HepG2 (cell line): ENCODE measurements around the gene PTAR1. TPM values are rescaled to one million over a fixed set of nuclear protein-coding genes. Genes with fewer than 3 reads are reported as not detected.

Experiments
- CCDC6 ChIP-seq: sonication (generic); formaldehyde crosslinking; IDR thresholded peaks from 2 replicates; pipeline ENCODE4 v1.8.1; 2022; ENCODE audit warnings: mild to moderate bottlenecking, missing genetic modification reagents, moderate library complexity
- CSRNP1 ChIP-seq: sonication (generic); formaldehyde crosslinking; IDR thresholded peaks from 2 replicates; pipeline ENCODE4 v1.8.1; 2023; ENCODE audit warnings: mild to moderate bottlenecking, missing genetic modification reagents
- DDIT3 ChIP-seq: sonication (generic); formaldehyde crosslinking; IDR thresholded peaks from 2 replicates; pipeline ENCODE4 v1.4.0; 2020; ENCODE audit warnings: mild to moderate bottlenecking, missing genetic modification reagents
- DR1 ChIP-seq: sonication (generic); formaldehyde crosslinking; IDR thresholded peaks from 2 replicates; pipeline ENCODE4 v1.8.0; 2021; ENCODE audit warnings: mild to moderate bottlenecking, missing genetic modification reagents, inconsistent platforms
- E2F1 ChIP-seq: sonication (generic); formaldehyde crosslinking; IDR thresholded peaks from 2 replicates; pipeline ENCODE4 v1.5.0; 2020; ENCODE audit warnings: missing genetic modification reagents
- HMGXB3 ChIP-seq: sonication (generic); formaldehyde crosslinking; IDR thresholded peaks from 2 replicates; pipeline ENCODE4 v1.4.0; 2020; ENCODE audit warnings: missing genetic modification reagents, borderline replicate concordance
- MNT ChIP-seq: fragments of 450-650 bp; IDR thresholded peaks from 2 replicates; pipeline ENCODE4 v1.6.1; 2016
- PAX8 ChIP-seq: sonication (generic); formaldehyde crosslinking; IDR thresholded peaks from 2 replicates; pipeline ENCODE4 v1.8.0; 2022; ENCODE audit warnings: mild to moderate bottlenecking, missing genetic modification reagents, borderline replicate concordance
- RXRB ChIP-seq: IDR thresholded peaks from 2 replicates; pipeline ENCODE4 v1.6.1; 2016; ENCODE audit warnings: borderline replicate concordance, missing genetic modification reagents, missing compliant biosample characterization
- SETDB1 ChIP-seq: sonication (generic); formaldehyde crosslinking; IDR thresholded peaks from 2 replicates; pipeline ENCODE4 v1.5.1; 2020; ENCODE audit warnings: missing genetic modification reagents, mild to moderate bottlenecking, borderline replicate concordance
- STAT5B ChIP-seq: sonication (generic); formaldehyde crosslinking; IDR thresholded peaks from 2 replicates; pipeline ENCODE4 v1.4.0; 2020; ENCODE audit warnings: missing genetic modification reagents
- TARDBP ChIP-seq: sonication (generic); formaldehyde crosslinking; IDR thresholded peaks from 2 replicates; pipeline ENCODE4 v1.8.0; 2022; ENCODE audit warnings: mild to moderate bottlenecking, missing genetic modification reagents
- TBP ChIP-seq: sonication (generic); formaldehyde crosslinking; IDR thresholded peaks from 2 replicates; pipeline ENCODE4 v1.5.0; 2020; ENCODE audit warnings: missing genetic modification reagents
- ZNF629 ChIP-seq: sonication (generic); formaldehyde crosslinking; conservative IDR thresholded peaks from 2 replicates; pipeline ENCODE4 v1.5.0; 2020; ENCODE audit warnings: missing genetic modification reagents
- ZNF766 ChIP-seq: sonication (generic); formaldehyde crosslinking; IDR thresholded peaks from 2 replicates; pipeline ENCODE4 v1.5.0; 2020; ENCODE audit warnings: missing genetic modification reagents, borderline replicate concordance
- ZNF772 ChIP-seq: sonication (generic); formaldehyde crosslinking; IDR thresholded peaks from 2 replicates; pipeline ENCODE4 v1.5.0; 2020; ENCODE audit warnings: mild to moderate bottlenecking, missing genetic modification reagents
- ZSCAN29 ChIP-seq: sonication (generic); formaldehyde crosslinking; conservative IDR thresholded peaks from 2 replicates; pipeline ENCODE4 v1.4.0; 2020; ENCODE audit warnings: mild to moderate bottlenecking, missing genetic modification reagents
- polyA plus RNA-seq, 8 experiments: library from polyadenylated mRNA; depleted of rRNA in 3 of 8; stranded (reverse) in 7 of 8; unstranded in 1 of 8; fragments of >200 nt; fragmentation: Illumina TruSeq in 4 of 8; extraction: Trizol in 4 of 8; gene quantifications; 2 replicates each; pipeline versions ENCODE4 v1.2.1 to v1.2.3, GENCODE V29; 2011 to 2016; ENCODE audit warnings: low read depth in 4 of 8, missing spikeins in 1 of 8, mixed read lengths in 1 of 8; ENCODE audit not compliant: insufficient read depth in 1 of 8
- total RNA-seq, 5 experiments: library from RNA; depleted of rRNA; stranded (reverse); fragments of >200 nt; fragmentation: Illumina TruSeq; extraction: Trizol; gene quantifications; 2 replicates each; pipeline ENCODE4 v1.2.3, GENCODE V29; 2016; ENCODE audit warnings: low read depth in 1 of 5

Gene PTAR1
- total and polyA plus RNA-seq, 2 of the 13 experiments (the other 11 are each of a cell fraction or from before 2014, with no cell fraction given) = 26.5 to 42.1 TPM

- TF ChIP-seq CCDC6 (0 out of 2 replicates have a peak, but pooled peaks have one; percentile 54), TARDBP (CRISPR knock-in tag) (peak; percentile 62; the same call in 1 of the 2 replicates), ZSCAN29 (CRISPR knock-in tag) (no peak), STAT5B (no peak), MNT (no peak), ZNF766 (CRISPR knock-in tag) (no peak; the same call in 1 of the 2 replicates), ZNF629 (CRISPR knock-in tag) (no peak), PAX8 (no peak), ZNF772 (no peak), HMGXB3 (CRISPR knock-in tag) (no peak), SETDB1 (CRISPR knock-in tag) (no peak), TBP (CRISPR knock-in tag) (no peak), DR1 (CRISPR knock-in tag) (no peak), CSRNP1 (no peak; the same call in 1 of the 2 replicates), E2F1 (no peak; the same call in 1 of the 2 replicates), RXRB (CRISPR knock-in tag) (no peak; the same call in 1 of the 2 replicates), DDIT3 (CRISPR knock-in tag) (no peak)
Observed at GRCh38 chr9:69759421-69760277, at the start of gene PTAR1 (continued).
